ENCODE measurements around the gene PRF1. TPM values are rescaled to one million over a fixed set of nuclear protein-coding genes. Genes with fewer than 3 reads are reported as not detected.
"Not testable (repeated sequence)": the region's sequence is repeated elsewhere in the genome, so short reads cannot be mapped to it uniquely, and the experiment has no call there.

Gene PRF1
- total RNA-seq, 1 donor from 2014 or later = not detected

DNA sequence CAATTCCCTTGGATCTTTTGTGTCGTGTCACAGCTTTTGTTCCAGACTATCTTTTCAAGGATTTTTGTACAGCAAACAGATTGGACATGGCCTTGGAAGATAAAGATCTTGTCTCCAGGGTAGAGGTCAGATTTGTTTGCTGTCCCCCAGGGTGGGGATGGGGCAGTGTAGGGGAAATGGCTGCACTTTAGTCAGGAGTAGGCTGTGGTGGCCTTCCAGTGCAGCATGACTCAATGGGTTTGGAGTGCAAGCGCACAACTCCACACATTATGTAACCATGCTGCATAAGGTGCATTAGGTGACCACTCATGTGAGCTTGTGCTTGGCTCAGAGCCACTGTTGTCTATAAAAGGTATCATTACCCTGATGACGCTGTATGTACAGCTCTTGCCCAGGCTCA lies 45.9 kb upstream of the PRF1 start:
- peaks cover 3% of the 10 kb centered on the region for H3K27me3 Mint-ChIP-seq
- H3K4me3 Mint-ChIP-seq = no peak overlapping the region

DNA sequence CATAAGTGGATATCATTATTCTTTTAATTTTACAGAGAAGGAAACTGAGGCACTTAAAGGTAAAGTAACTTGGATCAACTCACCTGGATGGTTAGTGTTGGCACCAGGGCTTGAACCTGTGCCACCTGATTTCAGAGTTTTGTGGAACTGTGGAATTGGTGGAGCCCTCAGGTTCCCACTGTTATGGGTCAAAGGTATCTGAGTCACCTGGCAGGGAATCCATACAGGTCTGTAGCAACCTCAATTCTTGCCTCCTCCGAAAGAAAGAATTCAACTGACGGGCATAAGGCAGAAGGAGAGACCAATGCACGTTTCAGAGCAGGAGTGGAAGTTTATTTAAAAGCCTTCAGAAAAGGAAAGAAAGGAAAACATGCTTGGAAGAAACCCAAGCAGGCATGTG lies 44.5 kb upstream of the PRF1 start:
- Mint-ChIP-seq H3K27ac (no peak overlapping the region), H3K27me3 (peaks cover 14% of the 10 kb centered on the region)

More for the DNA sequence above, 45.9 kb upstream of the PRF1 start:
- Mint-ChIP-seq H3K27ac (no peak overlapping the region), H3K36me3 (no peaks in the 10 kb centered on the region), H3K4me1 (ENCODE audit: unreplicated experiment) (peaks cover 6% of the 10 kb centered on the region), H3K9me3 (peaks cover 4% of the 10 kb centered on the region)
- no peak for DNase-seq (ENCODE audit: extremely low spot score, unreplicated experiment)
- TF ChIP-seq, protein P1, sequence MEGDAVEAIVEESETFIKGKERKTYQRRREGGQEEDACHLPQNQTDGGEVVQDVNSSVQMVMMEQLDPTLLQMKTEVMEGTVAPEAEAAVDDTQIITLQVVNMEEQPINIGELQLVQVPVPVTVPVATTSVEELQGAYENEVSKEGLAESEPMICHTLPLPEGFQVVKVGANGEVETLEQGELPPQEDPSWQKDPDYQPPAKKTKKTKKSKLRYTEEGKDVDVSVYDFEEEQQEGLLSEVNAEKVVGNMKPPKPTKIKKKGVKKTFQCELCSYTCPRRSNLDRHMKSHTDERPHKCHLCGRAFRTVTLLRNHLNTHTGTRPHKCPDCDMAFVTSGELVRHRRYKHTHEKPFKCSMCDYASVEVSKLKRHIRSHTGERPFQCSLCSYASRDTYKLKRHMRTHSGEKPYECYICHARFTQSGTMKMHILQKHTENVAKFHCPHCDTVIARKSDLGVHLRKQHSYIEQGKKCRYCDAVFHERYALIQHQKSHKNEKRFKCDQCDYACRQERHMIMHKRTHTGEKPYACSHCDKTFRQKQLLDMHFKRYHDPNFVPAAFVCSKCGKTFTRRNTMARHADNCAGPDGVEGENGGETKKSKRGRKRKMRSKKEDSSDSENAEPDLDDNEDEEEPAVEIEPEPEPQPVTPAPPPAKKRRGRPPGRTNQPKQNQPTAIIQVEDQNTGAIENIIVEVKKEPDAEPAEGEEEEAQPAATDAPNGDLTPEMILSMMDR (conservative IDR thresholded peaks at IDR 0.05) = no peak

DNA sequence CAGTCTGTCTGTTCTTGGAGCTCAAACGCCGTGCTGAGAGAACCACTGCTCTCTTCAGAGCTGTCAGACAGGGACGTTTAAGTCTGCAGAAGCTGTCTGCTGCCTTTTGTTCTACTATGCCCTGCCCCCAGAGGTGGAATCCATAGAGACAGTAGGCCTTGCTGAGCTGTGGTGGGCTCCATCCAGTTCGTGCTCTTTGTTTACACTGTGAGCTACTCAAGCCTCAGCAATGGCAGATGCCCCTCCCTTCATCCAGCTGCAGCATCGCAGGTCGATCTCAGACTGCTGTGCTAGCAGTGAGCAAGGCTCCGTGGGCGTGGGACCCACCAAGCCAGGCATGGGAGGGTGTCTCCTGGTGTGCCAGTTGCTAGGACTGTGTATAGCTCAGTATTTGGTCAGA lies 42.4 kb upstream of the PRF1 start:
- peaks cover 30% of the 10 kb centered on the region for H3K27me3 Mint-ChIP-seq
- H3K36me3 Mint-ChIP-seq; H3K9me3 Mint-ChIP-seq; H3K4me3 Mint-ChIP-seq; H3K4me1 Mint-ChIP-seq (ENCODE audit: unreplicated experiment); DNase-seq (ENCODE audit: extremely low spot score, unreplicated experiment); H3K27ac Mint-ChIP-seq: not testable (repeated sequence)

More for the DNA sequence above, 44.5 kb upstream of the PRF1 start:
- DNase-seq (ENCODE audit: extremely low spot score, unreplicated experiment) = no peak
- H3K9me3 Mint-ChIP-seq = peaks cover 4% of the 10 kb centered on the region
- no peaks in the 10 kb centered on the region for H3K4me1 Mint-ChIP-seq (ENCODE audit: unreplicated experiment)
- no peak overlapping the region for H3K4me3 Mint-ChIP-seq
- TF ChIP-seq, protein P1 (conservative IDR thresholded peaks at IDR 0.05) = no peak
- no peaks in the 10 kb centered on the region for H3K36me3 Mint-ChIP-seq

DNA sequence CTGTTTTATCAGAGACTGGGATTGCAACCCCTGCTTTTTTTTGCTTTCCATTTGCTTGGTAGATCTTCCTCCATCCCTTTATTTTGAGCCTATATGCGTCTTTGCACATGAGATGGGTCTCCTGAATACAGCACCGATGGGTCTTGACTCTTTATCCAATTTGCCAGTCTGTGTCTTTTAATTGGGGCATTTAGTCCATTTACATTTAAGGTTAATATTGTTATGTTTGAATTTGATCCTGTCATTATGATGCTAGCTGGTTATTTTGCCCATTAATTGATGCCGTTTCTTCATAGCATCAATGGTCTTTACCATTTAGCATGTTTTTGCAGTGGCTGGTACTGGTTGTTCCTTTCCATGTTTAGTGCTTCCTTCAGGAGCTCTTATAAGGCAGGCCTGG lies 40.7 kb upstream of the PRF1 start:
- H3K9me3 Mint-ChIP-seq; H3K4me1 Mint-ChIP-seq (ENCODE audit: unreplicated experiment); H3K27ac Mint-ChIP-seq; DNase-seq (ENCODE audit: extremely low spot score, unreplicated experiment); H3K36me3 Mint-ChIP-seq; H3K4me3 Mint-ChIP-seq: not testable (repeated sequence)
- H3K27me3 Mint-ChIP-seq = peaks cover 31% of the 10 kb centered on the region

DNA sequence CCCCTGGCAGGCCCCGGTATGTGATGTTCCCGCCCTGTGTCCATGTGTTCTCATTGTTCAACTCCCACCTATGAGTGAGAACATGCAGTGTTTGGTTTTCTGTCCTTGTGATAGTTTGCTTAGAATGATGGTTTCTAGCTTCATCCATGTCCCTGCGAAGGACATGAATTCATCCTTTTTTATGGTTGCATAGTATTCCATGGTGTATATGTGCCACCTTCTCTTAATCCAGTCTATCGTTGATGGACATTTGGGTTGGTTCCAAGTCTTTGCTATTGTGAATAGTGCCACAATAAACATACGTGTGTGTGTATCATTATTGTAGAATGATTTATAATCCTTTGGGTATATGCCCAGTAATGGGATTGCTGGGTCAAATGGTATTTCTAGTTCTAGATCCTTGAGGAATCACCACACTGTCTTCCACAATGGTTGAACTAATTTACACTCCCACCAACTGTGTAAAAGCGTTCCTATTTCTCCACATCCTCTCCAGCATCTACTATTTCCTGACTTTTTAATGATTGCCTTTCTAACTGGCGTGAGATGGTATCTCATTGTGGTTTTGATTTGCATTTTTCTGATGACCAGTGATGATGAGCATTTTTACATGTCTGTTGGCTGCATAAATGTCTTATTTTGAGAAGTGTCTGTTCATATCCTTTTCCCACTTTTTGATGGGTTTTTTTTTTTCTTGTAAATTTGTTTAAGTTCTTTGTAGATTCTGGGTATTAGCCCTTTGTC lies 37.3 kb upstream of the PRF1 start:
- not testable (repeated sequence) for H3K4me3 Mint-ChIP-seq; H3K4me1 Mint-ChIP-seq (ENCODE audit: unreplicated experiment); H3K36me3 Mint-ChIP-seq; H3K9me3 Mint-ChIP-seq; H3K27ac Mint-ChIP-seq; DNase-seq (ENCODE audit: extremely low spot score, unreplicated experiment)
- peaks cover 31% of the 10 kb centered on the region for H3K27me3 Mint-ChIP-seq

DNA sequence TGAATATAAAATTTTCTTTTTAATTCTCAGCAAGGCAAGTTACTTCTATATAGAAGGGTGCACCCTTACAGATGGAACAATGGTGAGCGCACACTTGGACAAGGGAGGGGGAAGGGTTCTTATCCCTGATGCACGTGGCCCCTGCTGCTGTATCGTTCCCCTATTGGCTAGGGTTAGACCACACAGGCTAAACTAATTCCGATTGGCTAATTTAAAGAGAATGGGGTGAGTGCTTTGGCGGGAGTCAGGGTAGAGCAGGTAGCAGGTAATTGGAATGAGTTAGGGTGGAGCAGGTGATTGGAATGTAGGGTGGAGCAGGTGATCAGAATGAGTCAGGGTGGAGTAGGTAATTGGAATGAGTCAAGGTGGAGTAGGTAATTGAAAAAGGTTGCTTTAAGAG lies 32.0 kb upstream of the PRF1 start:
- DNase-seq (ENCODE audit: extremely low spot score, unreplicated experiment); H3K36me3 Mint-ChIP-seq; H3K27me3 Mint-ChIP-seq; H3K9me3 Mint-ChIP-seq; H3K4me3 Mint-ChIP-seq; H3K4me1 Mint-ChIP-seq (ENCODE audit: unreplicated experiment): not testable (repeated sequence)
- H3K27ac Mint-ChIP-seq = peak overlapping the region; percentile 65

DNA sequence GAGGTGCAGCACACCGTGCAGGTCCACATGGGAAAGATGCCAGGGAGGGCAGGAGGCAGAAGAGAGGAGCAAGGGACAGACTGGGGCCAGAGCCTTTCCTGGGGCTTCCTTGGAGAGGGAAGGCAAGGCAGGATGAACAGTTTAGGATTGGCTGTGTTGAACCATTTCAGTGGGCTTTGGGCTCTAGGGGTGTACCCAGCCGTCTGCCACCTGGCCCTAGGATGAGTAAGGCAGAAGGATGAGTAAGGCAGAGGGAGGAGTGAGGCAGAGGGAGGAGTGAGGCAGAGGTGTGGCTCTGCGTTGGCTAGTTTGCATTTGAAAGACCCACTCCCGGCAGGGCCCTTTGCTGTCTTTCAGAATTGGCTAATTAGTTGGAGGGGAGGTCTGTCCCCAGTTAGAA lies 31.5 kb upstream of the PRF1 start:
- TF ChIP-seq, protein P1 (conservative IDR thresholded peaks at IDR 0.05) = no peak
- Mint-ChIP-seq H3K4me3 (no peak overlapping the region), H3K27ac (no peak overlapping the region), H3K36me3 (no peaks in the 10 kb centered on the region), H3K9me3 (peaks cover 5% of the 10 kb centered on the region), H3K4me1 (ENCODE audit: unreplicated experiment) (peaks cover 9% of the 10 kb centered on the region), H3K27me3 (no peaks in the 10 kb centered on the region)
- DNase-seq (ENCODE audit: extremely low spot score, unreplicated experiment) = no peak

DNA sequence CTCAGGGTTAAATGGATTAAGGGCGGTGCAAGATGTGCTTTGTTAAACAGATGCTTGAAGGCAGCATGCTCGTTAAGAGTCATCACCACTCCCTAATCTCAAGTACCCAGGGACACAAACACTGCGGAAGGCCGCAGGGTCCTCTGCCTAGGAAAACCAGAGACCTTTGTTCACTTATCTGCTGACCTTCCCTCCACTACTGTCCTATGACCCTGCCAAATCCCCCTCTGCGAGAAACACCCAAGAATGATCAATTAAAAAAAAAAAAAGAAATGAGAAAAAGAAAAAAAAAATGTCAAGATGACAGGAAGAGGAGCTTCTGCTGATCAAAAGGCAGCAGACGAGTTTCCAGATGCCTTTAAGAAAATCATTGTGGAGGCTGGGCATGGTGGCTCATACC lies 29.2 kb upstream of the PRF1 start:
- not testable (repeated sequence) for H3K27me3 Mint-ChIP-seq; DNase-seq (ENCODE audit: extremely low spot score, unreplicated experiment); H3K27ac Mint-ChIP-seq; H3K9me3 Mint-ChIP-seq; H3K36me3 Mint-ChIP-seq; H3K4me1 Mint-ChIP-seq (ENCODE audit: unreplicated experiment); H3K4me3 Mint-ChIP-seq
